Fibroblast of pulmonary artery (primary cell): ENCODE results near the gene FSTL3.
"Not testable (repeated sequence)": the region's sequence is repeated elsewhere in the genome, so short reads cannot be mapped to it uniquely, and the experiment has no call there.

Experiments used
- DNase-seq: peaks from one replicate; pipeline ENCODE4 v3.0.0-alpha.2; 2010; ENCODE audit warnings: low read depth
- H3K4me3 ChIP-seq: replicated peaks from 2 replicates; pipeline ENCODE4 v1.5.1; 2011; ENCODE audit warnings: low read depth, mild to moderate bottlenecking, control low read depth, low read length, moderate library complexity
- CTCF ChIP-seq: IDR thresholded peaks from 2 replicates; pipeline ENCODE4 v1.5.1; 2011; ENCODE audit warnings: mild to moderate bottlenecking, control low read depth, low read length, inconsistent platforms; ENCODE audit errors: missing control alignments

The FSTL3 gene

GRCh38 chr19:688992-689391, 12.8 kb downstream of the FSTL3 start:
- no peak for DNase-seq
- TF ChIP-seq CTCF, result no peak

GRCh38 chr19:690203-690602, 14.0 kb downstream of the FSTL3 start:
- no peak for DNase-seq
- H3K4me3 ChIP-seq, result no peak overlapping the region
- TF ChIP-seq CTCF, result no peak

More at GRCh38 chr19:688992-689391, 12.8 kb downstream of the FSTL3 start:
- no peak overlapping the region for H3K4me3 ChIP-seq

- H3K4me3 ChIP-seq, result no peak overlapping the region
- DNase-seq, result no peak
- no peak for TF ChIP-seq CTCF
Measured at GRCh38 chr19:694481-695351, 18.5 kb downstream of the FSTL3 start.

GRCh38 chr19:695352-695949, 19.3 kb downstream of the FSTL3 start, which contains the start of gene PRSS57:
Gene PRSS57, minus strand, starts transcription at chr19:695452. Its CDS starts 22 bp downstream, at chr19:695430.
- no peak for DNase-seq
- no peak for TF ChIP-seq CTCF
- H3K4me3 ChIP-seq, result no peak within 1 kb of the TSS

- not testable (repeated sequence) for H3K4me3 ChIP-seq
Measured at GRCh38 chr19:698529-698928, 22.3 kb downstream of the FSTL3 start.

GRCh38 chr19:699885-700284, 23.7 kb downstream of the FSTL3 start:
- not testable (repeated sequence) for H3K4me3 ChIP-seq, DNase-seq

More at GRCh38 chr19:698529-698928, 22.3 kb downstream of the FSTL3 start:
- not testable (repeated sequence) for DNase-seq

GRCh38 chr19:702847-703246, 26.7 kb downstream of the FSTL3 start:
- H3K4me3 ChIP-seq, result not testable (repeated sequence)

GRCh38 chr19:703329-703650, 27.1 kb downstream of the FSTL3 start:
- TF ChIP-seq CTCF, result no peak
- H3K4me3 ChIP-seq, result peak overlapping the region; percentile 26
- DNase-seq, result no peak

More at GRCh38 chr19:702847-703246, 26.7 kb downstream of the FSTL3 start:
- DNase-seq, result not testable (repeated sequence)
